NCI-H1417 treated with DMSO at 0.1 percent for 48 hours (cell line): ENCODE results near the gene NCOA3.

Experiments used
- DNase-seq: peaks from one replicate; lab custom pipeline; 2025; lab: John Stamatoyannopoulos, UW

The NCOA3 gene

DNA sequence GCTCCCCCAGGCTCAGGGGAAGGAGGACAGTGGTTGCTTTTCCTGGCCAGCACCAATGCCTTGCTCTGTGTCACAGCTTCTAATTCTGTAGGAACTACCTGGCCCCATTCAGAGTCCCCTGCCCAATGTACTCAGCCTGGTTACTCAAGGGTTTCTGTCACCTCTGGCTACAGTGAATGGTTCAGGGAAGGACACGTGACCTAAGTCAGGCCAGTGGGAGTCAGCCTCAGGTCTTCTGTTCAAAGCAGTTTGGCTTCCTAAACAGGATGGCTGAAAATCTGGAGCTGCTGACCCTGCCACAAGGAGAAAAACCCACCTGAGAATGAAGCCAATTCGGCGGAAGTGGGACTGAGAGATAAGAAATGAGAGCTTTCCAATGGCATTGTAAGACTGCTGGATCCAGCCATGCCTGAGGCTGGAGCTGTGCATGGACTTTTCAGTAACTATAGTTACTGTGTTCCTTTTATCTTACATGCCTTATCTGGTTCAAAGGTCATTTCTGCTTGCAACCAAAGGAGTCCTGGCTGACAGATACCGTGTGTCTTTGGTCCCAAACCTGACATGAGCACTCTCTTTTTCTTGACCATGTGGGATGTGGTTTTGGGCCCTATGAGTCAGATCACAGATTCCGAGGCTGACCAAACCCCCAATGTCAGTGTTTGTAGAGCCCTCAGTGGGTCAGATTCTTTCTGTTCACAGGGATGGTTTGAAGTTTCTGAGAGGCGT lies 179.3 kb downstream of the NCOA3 start:
- no peak for DNase-seq

DNA sequence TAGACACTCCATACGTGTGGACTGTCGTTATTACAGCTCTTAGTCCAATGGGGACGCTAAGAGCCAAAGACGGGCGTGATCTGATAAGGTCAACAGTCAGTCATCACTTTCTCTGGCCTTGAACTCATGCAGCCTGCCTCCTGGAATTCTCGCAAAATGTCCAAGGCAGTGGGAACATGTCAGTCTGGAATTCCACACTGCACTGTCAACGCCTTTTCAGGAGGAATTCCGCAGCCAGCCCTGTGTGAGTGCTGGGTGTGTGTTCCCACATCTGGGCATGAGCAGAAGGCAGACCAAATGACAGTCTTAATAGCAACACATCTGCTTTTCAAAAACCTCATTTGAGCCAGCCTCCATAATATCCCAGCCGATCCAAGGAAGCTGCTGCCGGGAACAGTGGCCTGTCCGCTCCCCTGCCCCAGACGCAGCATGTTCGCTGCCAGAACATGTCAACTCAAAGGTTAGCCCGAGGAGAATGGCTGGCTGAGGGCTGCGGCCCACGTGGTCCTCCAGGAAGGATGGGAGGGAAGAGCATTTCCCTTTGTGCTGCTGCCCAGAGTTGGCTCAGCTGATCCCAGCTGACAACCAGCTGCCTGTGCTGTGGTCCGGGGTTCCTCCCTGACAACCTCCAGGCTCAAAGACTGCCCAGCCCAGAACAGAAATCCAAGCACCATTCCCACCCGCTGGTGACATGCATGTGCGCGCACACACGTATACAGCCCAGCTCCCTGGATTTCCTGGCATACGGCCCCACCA lies 180.5 kb downstream of the NCOA3 start:
- DNase-seq, result no peak

DNA sequence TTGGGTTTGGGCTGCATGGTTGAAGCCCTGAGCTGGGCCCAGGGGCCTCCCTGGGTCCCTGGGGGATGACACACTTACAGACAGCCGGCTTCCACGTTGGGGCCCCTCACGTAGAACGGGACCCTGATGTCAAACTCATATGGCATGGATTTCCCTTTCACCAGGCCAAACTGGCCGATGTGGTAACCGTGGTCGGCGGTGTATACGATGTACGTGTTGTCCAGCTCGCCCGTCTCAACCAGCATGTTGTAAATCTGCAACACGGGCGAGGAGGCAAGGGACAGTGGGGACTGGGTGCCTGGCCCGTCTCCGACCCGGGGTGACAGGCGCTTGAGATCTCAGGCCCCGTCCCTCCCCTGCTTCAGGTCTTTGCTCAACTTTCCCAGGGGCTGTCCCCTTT lies 181.2 kb downstream of the NCOA3 start:
- no peak for DNase-seq

DNA sequence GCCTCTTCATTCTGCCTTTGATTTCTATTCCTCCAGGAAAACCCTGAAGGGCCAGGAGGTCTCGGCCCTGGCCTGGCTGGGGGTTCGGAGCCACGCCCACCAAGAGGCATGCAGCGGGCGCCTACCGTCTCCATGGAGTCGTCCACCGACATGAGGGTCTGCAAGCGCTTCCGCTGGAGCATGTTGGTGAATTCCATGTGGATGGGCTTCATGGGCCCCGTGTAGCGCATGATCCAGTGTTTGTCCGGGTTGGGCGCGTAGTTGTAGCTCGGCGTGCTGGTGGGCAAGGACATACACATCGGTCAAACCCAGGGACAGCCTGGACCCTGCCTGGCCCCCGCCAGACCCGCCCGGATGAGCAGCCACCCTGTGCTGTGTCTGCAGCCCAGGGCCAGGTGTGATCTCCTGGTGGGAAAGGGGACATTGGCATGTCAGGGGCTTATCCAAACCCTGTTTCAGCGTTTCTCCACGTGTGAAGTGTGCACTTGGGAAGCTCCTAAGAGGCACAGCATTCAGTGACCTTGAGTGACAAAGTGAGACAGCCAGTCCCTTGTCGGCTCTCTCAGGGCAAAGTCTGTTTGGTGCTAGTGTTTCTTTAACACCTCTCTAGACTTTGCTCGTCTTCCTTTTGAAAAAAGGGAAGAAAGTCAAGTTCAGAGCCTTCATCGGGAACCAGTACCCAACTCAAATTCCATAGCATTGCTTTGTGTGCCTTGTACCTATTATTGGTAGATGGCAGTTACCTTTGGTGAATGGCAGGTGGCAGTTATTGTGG lies 182.8 kb downstream of the NCOA3 start:
- DNase-seq, result no peak

DNA sequence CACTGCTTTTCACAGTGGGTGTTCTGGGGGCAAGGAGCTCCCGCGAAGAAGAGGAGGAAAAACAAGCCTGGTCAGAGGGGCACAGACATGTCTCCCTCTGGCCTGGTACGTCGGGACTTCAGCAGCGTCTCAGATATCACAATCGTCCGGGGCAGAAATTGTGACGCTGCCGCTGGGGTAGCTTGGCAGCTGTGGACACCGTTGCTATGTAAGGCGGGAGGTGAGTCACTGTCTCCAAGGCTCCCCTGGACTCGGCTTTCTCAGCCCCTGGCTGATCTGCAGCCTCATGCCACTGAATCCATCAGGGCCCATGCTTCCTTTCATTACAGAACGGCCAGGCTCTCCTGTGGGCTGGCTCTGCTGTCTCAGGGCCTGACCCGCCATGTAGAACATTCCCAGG lies 184.9 kb downstream of the NCOA3 start:
- no peak for DNase-seq

DNA sequence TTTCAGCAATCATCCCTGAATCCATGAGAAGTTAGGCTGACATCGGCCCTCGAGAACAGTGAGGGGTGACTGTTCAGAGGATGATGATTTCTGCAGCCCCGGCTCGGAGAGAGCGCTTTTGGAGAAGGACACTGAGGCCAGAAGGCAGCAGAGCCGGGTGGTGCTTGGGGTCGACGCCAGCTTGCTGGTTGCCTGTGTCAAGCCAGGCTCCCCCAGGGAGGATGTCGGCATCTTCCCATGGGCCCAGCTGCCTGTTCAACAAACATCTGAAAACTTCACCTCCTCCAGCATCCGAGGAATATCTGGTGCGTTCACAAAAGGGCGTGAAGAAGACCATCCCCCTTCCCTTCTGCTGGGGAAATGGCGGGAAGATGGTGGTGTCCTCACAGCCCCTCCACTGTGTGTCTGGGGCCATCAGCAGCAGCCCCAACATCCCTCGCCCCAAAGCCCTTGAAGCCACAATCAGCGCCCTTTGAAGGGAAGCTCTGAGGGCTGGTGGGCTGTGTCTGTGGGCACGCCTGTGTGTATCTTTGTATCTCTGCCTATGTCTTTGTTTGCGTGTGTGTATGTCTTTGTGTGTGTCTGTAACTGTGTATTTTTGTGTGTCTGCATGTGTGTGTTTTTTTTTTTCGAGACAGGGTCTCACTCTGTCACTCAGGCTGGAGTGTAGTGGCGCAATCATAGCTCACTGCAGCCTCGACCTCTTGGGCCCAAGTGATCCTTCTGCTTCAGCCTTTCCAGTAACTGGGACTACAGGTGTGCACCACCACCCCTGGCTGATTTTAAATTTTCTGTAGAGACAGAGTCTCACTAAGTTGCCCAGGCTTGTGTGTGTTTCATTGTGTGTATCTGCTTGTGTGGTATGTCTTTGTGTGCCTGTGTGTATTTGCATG lies 185.7 kb downstream of the NCOA3 start:
- DNase-seq, result no peak

DNA sequence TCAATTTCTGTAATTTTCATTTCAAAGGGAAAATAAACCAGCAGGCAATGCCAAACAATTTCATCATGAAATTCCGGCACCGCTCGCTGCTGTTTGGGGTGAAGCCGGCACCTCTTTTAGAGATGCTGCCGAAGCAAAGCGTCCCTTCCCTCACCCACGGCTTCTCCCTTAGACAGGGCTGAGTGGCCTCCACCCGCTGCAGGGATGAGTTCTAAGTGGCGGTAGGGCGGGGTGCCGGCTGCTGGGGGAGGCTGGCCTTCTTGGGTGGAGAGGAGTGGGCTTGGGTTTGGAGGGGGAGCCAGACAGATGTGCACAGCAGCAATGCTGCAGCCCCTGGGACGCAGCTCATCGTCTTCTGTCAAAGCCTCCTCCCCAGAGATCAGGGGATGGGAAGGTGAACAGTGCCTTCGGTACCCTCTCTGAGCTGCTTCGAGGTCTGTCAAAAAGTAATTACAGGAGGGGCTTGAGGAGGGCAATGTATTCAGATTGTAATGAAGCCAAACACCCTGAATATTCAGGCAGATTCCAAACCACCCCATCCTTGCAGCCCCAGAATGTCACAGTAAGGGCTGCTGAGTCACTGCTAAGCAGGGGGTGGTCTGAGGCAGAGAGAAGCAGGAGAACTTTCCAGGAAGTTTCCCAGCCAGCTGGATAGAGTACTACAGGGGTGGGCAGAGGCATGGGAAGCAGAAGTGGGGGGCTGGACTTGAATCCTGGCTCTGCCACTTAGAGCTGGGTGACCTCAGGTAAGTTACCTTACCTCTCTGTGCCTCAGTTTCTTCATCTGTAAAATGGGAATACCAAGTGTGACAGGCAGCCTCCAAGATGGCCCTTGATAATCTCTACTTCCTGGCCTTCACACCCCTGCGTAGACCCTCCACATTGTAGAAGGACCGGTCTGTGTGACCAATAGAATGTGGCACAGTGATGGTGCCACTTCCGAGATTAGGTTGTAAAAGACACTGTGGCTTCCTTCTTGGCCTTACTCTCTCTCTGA lies 187.0 kb downstream of the NCOA3 start:
- no peak for DNase-seq

DNA sequence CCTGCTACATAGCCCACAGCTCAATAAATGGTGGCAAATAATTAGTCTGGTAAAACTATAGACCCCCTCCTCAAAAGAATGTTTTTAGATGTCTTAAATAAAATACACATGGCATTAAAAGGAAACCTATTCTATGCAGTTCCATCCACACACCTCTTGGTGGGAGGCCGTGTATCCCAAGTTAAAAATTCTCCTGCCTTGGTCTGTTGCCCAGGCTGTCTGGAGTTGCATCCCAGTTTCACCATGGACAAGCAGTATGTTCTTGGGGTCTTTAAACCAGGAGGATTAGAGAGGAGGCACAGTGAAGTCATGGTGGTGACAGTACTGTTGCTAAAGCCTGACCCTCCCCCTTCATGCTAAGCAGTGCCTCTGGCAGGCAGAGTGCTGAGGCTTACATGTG lies 188.0 kb downstream of the NCOA3 start:
- DNase-seq, result no peak

DNA sequence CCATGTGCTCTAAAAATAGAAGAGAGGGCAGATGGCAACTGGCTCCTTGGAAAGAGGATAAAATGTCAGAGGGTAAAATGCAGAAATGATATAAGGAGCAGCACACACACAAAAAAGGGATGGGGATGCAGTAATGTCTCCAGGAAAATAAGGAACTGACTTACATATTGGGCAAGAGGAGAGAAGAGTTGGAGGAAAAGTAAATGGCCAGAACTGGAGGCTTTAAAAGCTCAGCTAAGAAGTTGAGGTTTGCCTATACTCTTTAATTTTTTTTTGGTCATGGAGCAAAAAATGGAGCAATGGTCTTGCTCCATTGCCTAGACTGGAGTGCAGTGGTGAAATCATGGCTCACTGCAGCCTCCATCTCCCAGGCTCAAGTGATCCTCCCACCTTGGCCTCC lies 189.9 kb downstream of the NCOA3 start:
- no peak for DNase-seq

DNA sequence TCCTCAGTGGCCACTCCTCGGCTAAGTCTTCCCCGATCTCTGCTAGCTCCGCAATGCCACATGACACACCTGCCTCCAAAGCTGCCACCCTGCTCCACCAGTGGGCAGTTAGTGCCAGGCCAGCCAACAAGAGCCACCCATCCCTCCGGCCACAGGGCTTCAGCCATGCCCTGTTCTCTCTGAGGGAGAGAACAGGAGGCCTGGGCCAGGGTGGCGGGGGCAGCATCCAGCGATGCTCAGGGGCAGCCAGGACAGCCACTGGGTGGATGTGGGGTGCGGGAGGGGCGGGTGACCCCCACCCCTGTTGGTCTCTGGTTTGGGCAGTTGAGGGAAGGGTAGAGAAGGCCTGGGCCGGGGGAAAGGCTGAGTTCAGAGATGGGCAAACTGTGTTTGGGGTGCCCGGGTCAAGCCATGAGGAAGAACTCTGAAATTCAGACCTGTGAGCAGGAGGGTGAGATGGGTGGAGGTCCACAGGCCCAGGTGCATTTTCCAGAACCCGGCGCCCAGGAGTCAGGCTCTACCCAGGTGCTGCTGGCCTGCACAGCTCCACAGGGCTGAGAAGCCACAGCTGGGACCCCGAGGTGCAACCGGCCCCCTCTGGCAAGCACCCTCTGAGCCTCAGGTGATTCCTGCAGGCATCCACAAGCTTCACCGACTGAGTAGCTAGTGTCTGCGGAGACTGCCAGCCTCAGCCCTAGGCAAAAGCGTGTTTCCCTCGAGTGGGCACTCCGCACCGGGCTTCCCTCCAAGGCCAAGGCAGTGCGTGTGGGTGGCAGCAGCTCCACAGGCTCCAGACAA lies 192.5 kb downstream of the NCOA3 start:
- no peak for DNase-seq

DNA sequence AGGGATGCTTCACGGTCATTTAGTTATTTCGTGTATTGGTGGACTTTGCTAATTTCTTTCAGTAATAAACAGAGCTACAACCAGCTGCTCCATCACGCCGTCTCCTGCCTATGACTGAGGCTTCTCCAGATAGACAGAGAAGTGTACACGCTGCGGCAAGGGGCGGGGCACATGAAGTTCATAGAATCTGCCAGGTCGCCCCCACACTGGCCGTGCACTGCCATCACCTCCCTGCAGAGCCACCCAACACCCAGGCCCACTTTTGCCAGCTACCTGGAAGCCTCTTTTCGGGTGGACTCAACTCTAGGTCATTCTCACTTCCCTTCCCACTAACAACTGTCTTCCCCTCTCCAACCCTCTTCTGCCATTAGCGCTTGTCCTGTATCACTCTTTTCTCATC lies 195.2 kb downstream of the NCOA3 start:
- no peak for DNase-seq

DNA sequence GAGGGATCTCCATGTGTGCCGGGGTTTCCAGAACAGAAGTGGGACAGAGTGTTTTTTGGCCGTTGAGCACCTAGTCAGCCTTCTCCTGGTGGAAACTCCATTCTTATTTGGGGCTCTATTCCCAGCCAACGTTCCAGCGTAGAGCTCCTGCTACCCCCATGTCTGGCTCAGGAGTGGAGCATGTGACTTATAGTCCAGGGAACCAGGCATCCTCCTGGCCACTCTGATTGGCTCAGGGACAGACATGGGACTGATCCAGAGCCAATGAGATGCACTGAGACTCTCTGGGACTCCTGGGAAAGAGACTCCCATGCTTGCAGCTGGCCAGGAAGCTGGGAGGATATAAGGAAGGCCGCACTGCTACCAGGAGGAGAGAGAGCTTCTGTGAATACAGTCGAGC lies 196.5 kb downstream of the NCOA3 start:
- no peak for DNase-seq

DNA sequence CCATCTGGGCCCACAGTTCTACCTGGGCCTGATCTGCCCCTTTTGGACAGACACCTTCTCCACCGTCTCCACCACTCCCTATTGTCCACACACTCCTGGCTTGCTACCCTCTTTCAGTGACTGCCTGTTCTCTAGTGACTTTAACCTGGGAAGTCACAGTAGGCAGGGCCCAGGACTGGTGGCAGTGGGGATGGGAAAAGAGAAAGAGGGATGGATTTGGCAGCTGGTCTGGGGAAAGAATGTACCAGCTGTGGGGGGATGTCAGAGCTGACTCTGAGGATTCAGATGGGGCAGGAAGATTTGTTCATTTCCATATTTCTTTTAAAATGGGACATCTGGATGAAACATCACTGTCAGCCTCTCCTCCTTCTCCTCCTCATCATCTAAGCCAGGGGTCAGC lies 198.1 kb downstream of the NCOA3 start:
- DNase-seq, result no peak

DNA sequence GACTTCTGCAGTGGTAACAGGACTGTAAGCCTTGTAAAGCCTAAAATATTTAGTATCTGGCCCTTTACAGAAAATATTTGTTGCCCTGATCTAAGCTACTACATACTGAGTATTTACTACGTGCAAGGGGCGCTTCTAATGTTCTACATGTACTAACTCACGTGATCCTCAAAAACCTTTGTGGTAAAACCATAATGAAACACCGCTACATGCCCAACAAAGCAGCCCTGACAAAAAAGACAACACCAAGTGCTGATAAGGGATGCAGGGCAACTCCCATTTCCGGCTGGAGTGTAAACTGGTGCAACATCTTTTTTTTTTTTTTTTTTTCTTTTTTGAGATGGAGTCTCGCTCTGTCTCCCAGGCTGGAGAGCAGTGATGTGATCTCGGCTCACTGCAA lies 198.6 kb downstream of the NCOA3 start:
- DNase-seq, result no peak

DNA sequence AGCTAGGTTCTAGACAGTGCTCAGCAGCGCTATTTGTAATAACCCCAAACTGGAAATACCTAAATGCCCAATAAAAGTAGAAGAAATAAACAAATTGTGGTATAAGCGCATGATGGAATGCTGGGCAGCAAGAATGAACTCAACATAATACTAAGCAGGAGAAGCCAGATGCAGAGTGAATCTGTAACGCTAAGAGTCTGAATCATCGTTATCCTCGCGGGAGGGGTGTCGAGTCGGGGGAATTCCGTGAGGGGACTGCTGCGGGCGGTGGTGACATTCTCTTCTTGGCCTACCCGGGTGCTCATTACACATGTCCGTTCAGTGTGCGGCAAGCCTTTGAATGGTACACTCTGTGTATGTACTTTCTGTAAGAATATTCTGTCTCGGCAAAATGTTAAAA lies 199.9 kb downstream of the NCOA3 start:
- DNase-seq, result no peak

DNA sequence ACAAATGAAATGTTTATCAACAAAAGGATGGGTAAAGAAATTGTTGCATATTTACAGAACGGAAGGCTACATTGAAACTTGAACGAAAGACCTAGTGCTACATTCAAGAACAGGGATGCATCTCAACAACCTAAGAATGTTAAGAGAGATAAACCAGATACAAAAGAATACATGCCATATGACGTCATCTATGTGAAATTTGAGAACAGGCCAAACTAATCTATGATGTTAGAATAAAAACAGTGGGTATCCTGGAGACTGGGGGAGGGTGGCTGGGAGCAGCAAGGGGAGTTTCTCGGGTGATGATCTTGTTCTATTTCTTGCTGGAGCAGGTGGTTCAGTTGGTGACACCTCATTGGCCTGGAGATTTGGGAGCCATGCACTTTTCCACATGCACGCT lies 202.1 kb downstream of the NCOA3 start:
- no peak for DNase-seq

DNA sequence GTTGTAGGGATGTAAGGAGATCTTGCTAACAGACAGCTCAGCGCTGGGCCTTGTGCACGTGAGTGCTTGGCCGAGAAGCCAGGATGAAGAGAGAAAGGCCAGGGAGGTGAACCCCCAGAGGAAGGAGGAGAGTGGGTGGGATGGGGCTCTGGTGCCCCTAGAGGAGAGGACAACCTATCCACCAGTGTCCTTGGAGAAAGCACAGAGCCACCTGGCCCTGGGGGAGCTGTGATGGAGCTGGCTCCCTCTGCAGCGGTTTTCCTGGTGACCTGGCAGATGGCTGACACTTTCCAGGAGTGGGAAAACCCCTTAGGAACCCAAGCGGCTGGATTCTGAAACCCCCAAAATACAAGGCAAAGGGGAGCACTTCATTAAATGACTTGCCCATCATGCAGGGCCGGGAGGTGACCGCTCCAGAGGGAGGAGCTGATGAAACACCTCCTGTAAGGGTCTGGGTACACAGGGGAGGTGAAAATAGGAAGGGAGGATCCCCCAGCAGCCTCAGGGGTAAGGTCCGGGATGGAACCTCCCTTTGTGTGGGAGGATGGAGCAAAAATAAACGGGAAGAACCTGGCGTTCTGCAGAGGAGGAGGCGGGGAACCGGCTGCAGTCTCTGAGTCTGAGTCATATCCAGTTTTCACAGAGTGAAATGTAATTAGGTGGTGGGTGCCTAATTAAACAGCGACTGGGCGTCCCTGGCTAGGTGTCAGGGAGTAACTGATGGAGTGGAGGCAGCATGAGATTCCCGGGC lies 203.2 kb downstream of the NCOA3 start:
- no peak for DNase-seq

DNA sequence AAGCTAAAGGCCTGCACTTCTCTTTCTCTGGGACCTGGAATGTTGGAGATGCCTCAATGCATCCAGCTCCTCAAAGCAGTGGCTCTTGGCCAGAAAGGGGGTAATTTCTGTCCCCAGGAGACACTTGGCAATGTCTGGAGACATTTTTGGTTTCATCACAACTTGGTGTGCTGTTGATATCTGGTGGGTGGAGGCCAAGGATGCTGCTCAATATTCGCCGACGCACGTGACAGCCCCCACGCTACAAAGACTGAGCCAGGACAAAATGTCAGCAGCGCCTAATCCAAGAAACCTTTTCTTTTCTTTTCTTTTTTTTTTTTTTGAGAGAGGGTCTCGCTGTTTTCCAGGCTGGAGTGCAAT lies 203.8 kb downstream of the NCOA3 start:
- DNase-seq, result no peak

DNA sequence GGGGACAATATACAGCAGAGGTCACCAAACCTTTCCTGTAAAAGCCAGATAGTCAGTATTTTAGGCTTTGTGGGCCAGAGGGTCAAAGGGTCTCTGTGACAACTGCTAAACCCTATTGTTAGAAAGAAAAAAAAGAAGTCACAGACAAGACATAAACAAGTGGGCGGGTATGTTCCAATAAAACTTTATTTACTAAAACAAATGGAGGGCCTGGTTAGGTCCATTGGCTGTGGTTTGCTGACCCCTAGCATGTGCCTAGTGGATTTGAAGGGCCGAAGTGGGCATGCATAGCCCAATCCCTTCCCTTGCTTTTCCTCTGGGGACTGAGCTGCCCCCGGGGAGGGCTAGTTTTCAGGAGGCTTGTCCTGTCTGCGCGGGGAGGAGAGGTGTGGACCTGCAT lies 204.7 kb downstream of the NCOA3 start:
- DNase-seq, result no peak
